NB4 (cell line): ENCODE data around the gene SMIM43.

Experiments used
- DNase-seq: peaks from one replicate; pipeline ENCODE4 v3.0.0; 2010; ENCODE audit warnings: low read depth
- H3K4me3 ChIP-seq: one replicate; pipeline ENCODE4 v1.5.1; 2011; ENCODE audit warnings: mild to moderate bottlenecking, low read depth, low read length, moderate library complexity
- CTCF ChIP-seq: IDR thresholded peaks from one replicate; pipeline ENCODE4 v1.5.1; 2012; ENCODE audit warnings: low read depth, low read length
- MYC ChIP-seq: IDR thresholded peaks from 2 replicates; pipeline ENCODE4 v1.6.1; 2011; ENCODE audit warnings: low read depth, low read length
- POLR2A ChIP-seq: IDR thresholded peaks from 2 replicates; pipeline ENCODE4 v1.6.1; 2011; ENCODE audit warnings: mild to moderate bottlenecking; ENCODE audit not compliant: insufficient read length; ENCODE audit errors: extremely low read depth
- TF ChIP-seq, protein P1 (sequence below): IDR thresholded peaks from 2 replicates; pipeline ENCODE4 v1.6.1; 2011; ENCODE audit warnings: low read depth, low read length

The SMIM43 gene

GRCh38 chr4:121783210-121783609 is 18.2 kb upstream of the SMIM43 start:
- TF ChIP-seq MYC, result no peak
- TF ChIP-seq, protein P1, sequence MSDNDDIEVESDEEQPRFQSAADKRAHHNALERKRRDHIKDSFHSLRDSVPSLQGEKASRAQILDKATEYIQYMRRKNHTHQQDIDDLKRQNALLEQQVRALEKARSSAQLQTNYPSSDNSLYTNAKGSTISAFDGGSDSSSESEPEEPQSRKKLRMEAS, result no peak
- no peak for TF ChIP-seq CTCF
- TF ChIP-seq POLR2A, result no peak
- DNase-seq, result no peak
- no peak overlapping the region for H3K4me3 ChIP-seq

GRCh38 chr4:121778991-121779628 is 14.1 kb upstream of the SMIM43 start:
- no peak for TF ChIP-seq MYC
- TF ChIP-seq CTCF, result no peak
- TF ChIP-seq, protein P1, result no peak
- TF ChIP-seq POLR2A, result no peak
- H3K4me3 ChIP-seq, result no peak overlapping the region

DNA sequence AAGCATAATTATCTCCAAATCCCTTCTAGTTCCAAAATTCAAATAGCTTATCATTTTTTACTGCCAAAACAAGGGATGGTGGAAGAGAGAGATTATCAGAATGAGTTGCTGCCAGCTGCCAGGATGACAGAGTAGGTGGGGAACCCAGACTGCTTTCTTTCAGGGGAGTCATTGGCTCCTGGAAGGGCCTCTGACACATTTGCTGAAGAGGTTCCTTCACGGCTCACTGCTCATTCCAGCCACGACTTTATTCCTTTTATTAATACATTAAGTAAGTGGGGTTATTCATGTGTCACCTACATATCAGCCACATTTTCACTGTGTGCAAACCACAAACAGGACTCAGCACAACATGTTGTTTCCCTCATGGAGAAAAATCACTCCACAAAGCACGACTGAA is 12.7 kb upstream of the SMIM43 start:
- TF ChIP-seq CTCF, result no peak
- TF ChIP-seq, protein P1, result no peak
- TF ChIP-seq POLR2A, result no peak
- no peak overlapping the region for H3K4me3 ChIP-seq
- DNase-seq, result no peak

More at GRCh38 chr4:121778991-121779628, 14.1 kb upstream of the SMIM43 start:
- no peak for DNase-seq

DNA sequence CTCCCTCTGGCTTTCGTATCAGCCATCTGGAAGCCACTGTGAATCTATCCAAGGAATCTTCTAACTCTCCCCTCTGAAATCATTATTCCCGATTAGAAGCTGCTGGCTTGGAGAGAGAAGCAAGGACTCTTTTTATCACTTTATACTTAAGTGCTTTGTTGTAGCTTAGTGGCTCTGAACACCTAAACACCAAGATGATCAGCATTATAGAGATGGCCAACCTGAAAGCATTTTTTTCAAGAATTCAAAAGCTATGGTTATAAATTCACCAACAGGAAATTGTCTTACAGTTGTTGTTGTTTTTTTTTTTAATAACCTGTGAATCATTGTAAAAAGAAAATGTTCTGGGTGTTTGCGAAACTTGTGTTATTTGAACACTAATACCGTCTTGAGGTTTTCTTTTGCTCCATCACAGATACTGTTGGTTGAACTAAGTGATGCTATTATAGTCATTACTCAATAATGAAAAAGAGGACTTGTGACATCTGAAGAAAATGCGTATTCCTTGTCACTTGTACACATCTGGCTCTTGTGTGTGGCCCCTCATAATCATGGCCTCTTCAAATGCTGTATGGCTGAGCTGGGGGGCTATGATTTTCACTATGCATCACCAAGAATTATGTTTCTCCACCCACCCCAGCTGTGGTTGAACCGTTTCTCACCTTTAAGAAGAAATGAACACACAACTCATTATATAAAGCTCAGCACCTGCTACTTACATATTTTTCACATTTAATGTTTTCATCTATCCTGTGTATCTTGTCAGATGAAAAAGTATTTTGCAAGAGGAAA is 11.8 kb upstream of the SMIM43 start:
- DNase-seq, result no peak
- no peak for TF ChIP-seq POLR2A
- TF ChIP-seq, protein P1, result no peak
- TF ChIP-seq MYC, result no peak
- TF ChIP-seq CTCF, result no peak
- no peak overlapping the region for H3K4me3 ChIP-seq

GRCh38 chr4:121773883-121774282 is 8.9 kb upstream of the SMIM43 start:
- TF ChIP-seq MYC (no peak), CTCF (no peak)
- TF ChIP-seq, protein P1, result no peak
- no peak overlapping the region for H3K4me3 ChIP-seq
- no peak for DNase-seq
